ENCODE data around the gene MT3.

DNA sequence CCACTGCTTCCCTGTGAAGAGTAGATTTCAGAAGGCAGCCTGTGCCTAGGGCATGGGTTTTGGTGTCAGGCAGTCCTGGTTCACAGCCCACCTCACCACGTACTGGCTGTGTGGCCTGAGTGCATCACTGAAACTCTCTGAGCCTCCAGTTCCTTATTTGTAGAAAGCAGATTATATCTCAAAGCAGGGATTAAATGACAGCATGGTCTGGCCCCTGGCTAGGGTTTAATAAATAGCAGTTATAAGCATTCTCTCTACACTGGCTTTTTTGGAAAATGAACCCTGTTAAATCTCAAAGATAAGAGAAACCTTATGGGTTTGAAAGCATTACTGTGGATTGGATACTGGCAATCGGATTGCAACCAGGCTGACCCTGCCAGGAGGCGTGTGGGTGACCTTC lies 40.2 kb downstream of the MT3 start:
- no peak for TF ChIP-seq POLR2AphosphoS5 (IDR thresholded peaks at IDR 0.05)
- no peak for TF ChIP-seq CTCF (IDR thresholded peaks at IDR 0.05)
- no peak for TF ChIP-seq EP300 (IDR thresholded peaks at IDR 0.05)

Data from suprapubic skin (tissue), 4 donors.